SK-N-MC (cell line): ENCODE measurements around the gene MS4A4E.

Source experiments
- EZH2 ChIP-seq: fragments of 200-600 bp; sonication (generic); IDR thresholded peaks from one replicate; pipeline ENCODE4 v1.6.1; 2017; ENCODE audit warnings: antibody characterized with exemption
- FOXP2 ChIP-seq: optimal IDR thresholded peaks from 2 replicates; pipeline ENCODE3; 2011; ENCODE audit warnings: mild to moderate bottlenecking, moderate library complexity; ENCODE audit not compliant: insufficient read depth; ENCODE audit errors: extremely low read length, control extremely low read depth
- POLR2AphosphoS5 ChIP-seq: IDR thresholded peaks from 2 replicates; pipeline ENCODE4 v1.6.1; 2012; ENCODE audit warnings: mild to moderate bottlenecking, low read depth, low read length, borderline replicate concordance

GRCh38 chr11:60195923-60196368 lies 47.0 kb downstream of the MS4A4E start:
- no peak for TF ChIP-seq EZH2
- TF ChIP-seq POLR2AphosphoS5: no peak
- TF ChIP-seq FOXP2: no peak
